Posterior vena cava (tissue), 2 donors: ENCODE data around the gene FAM210A. TPM values are rescaled to one million over a fixed set of nuclear protein-coding genes. Genes with fewer than 3 reads are reported as not detected.
"Not testable (repeated sequence)": the region's sequence is repeated elsewhere in the genome, so short reads cannot be mapped to it uniquely, and the experiment has no call there.

Experiments used
- DNase-seq: peaks from one replicate; pipeline ENCODE4 v3.0.0-alpha.2; 2020; ENCODE audit warnings: low spot score
- intact Hi-C, 2 donors: fragments of 100-400 bp; cut with DNase I; formaldehyde crosslinking; loops; one replicate each; pipeline versions ENCODE4 v1.14.1 to v1.14.2; 2022 to 2023
- total RNA-seq, 2 donors: library from RNA; stranded (reverse); fragmentation: NEBNext Ultra II Directional; extraction: Animal tissue kit (Norgen Biotek cat#: 25700); gene quantifications; one replicate each; pipeline ENCODE4 v1.2.1, GENCODE V29; 2021
- donor health status: DM: yes; HTN: yes; CAD: no.
- donor health status: DM: yes; HTN: yes; CAD: no.

The FAM210A gene
- total RNA-seq, 2 donors from 2014 or later, result 12.9 to 18.4 TPM

DNA sequence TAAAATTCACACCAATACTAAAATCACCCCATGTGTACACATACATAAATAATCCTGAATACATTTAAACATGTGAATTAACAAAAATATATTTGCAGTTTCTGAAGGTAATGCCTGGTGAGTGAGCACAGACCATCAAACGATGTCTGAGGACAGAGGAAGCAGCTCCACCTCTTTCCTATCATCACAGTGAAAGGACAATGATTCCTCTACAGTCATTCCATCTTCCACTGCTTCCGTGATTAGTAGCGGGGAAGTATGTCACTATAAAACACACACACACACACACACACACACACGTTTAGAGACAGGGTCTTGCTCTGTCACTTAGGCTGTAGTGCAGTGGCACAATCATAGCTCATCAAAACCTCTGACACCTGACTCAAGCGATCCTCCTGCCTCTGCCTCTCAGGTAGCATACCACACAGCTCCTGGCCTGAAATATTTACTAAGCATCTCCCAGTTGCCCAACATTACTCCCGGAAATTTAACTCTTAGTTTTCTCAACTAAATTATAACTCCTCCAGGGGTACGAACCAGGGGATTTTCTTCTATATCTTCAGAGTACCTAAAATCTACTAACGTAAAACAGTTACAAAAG lies 12.8 kb downstream of the FAM210A start:
- no peak for DNase-seq
- intact Hi-C loops, result no loop called here

DNA sequence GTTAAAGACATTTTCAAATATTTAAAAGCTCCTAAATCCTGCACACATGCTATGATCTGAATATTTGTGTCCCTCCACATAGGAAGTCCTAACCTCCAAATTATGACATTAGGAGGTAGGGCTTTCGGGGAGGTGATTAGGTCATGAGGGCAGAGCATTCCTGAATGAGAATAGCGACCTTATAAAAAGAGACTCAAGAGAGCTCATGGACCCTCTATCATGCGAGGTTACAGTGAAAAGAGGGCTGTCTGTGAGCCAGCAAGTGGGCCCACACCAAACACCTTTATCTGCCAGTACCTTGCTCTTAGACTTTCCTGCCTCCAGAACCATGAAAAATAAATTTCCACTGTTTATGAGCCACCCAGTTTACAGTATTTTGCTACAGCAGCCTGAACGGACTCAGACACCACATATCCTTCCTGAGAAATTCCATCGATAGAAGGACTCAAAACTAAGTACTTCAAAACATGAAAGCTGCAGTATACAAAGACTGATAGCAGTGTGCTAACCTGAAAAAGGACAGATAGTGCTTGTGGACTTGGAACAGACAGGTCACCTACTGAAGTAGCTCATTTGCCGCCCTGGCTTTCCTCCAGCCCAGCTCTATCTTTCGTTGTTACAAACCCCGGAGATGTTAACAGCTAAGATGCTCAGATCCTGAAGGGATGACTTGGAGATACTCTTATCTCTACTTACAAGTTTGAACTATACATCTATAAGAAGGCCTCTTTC lies 13.8 kb downstream of the FAM210A start:
- intact Hi-C loops, result no loop called here
- DNase-seq, result no peak

DNA sequence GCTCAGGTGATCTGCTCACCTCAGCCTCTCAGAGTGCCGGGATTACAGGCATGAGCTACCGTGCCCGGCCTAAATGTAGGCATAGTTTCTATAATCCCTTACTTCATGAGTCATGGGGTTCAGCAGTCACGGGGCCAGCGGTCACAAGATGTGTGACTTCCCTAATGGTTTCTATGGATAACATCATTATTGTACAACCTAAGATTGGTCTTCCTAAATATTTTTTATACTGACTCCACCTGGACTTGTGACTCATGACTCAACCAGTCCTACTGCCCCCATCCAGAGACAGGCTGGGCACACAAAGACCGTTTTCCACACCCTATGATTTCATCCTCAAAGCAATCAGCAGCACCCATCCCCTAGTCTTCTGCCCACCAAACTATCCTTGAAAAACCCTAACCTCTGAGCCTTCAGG lies 15.9 kb downstream of the FAM210A start:
- no peak for DNase-seq
- intact Hi-C loops, result no loop called here

DNA sequence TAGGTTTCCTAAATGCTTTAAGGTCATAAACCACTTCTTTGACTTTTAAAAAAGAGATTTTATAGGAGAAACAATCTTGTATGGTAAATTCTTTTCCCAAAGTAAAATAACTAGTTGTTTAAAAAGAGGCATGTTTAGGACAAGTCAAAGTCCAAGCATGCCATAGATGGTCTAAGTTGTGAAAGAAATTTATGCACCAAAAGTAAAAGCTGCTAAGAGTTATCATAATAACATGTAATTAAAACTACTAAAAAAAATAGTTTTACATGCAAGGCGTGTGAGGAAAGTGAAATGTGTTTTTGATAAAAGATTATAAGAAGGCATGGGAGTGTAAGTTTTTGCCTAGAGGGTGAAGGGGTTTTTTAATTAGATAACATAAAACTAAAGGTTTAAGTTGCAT lies 22.5 kb downstream of the FAM210A start:
- no peak for DNase-seq
- intact Hi-C loops, result no loop called here

DNA sequence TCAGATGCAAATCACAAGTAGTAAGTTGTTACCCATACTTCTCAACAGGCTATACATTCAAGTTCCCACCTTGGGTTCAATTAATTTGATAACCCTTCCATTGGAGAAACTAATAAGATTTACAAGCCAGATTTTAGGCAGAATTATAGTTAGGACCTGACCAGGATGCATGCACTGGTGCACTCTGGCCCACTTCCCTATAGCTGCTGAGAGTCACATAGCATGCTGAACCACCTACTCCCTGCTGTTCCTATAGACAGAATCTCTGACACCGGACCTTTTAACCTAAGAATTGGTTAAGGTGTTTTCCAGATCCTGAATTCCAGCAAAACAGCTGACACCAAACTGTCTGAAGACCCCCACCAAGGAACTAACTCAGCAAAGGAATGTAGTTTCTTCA lies 26.2 kb downstream of the FAM210A start:
- no peak for DNase-seq
- intact Hi-C loops, result no loop called here

DNA sequence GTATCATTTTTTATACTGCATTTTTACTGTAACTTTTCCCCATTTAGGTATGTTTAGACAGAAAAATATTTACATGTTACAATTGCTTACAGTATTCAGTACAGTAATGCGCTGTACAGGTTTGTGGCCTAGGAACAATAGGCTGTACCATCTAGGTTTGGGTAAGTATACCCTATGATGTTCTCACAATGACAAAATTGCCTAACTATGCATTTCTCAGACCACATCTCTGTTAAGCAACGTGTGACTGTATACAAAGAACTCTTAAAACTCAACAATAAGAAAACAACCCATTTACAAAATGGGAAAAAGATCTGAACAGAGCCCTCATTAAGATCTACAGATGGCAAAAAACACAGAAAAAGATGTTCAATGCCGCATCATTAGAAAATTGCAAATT lies 29.4 kb downstream of the FAM210A start:
- intact Hi-C loops, result no loop called here
- DNase-seq, result no peak

DNA sequence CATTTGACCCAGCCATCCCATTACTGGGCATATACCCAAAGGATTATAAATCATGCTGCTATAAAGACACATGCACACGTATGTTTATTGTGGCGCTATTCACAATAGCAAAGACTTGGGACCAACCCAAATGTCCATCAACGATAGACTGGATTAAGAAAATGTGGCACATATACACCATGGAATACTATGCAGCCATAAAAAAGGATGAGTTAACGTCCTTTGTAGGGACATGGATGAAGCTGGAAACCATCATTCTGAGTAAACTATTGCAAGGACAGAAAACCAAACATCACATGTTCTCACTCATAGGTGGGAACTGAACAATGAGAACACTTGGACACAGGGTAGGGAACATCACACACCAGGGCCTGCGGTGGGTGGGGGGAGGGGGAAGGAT lies 31.0 kb downstream of the FAM210A start:
- intact Hi-C loops, DNase-seq: not testable (repeated sequence)

DNA sequence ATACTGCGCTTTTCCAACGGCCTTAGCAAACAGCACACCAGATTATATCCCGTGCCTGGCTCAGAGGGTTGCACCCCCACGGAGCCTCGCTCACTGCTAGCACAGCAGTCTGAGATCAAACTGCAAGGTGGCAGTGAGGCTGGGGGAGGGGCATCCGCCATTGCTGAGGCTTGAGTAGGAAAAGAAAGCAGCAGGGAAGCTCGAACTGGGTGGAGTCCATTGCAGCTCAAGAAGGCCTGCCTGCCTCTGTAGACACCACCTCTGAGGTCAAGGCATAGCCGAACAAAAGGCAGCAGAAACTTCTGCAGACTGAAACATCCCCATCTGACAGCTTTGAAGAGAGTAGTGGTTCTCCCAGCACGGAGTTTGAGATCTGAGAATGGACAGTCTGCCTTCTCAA lies 36.3 kb downstream of the FAM210A start:
- DNase-seq, intact Hi-C loops: not testable (repeated sequence)

DNA sequence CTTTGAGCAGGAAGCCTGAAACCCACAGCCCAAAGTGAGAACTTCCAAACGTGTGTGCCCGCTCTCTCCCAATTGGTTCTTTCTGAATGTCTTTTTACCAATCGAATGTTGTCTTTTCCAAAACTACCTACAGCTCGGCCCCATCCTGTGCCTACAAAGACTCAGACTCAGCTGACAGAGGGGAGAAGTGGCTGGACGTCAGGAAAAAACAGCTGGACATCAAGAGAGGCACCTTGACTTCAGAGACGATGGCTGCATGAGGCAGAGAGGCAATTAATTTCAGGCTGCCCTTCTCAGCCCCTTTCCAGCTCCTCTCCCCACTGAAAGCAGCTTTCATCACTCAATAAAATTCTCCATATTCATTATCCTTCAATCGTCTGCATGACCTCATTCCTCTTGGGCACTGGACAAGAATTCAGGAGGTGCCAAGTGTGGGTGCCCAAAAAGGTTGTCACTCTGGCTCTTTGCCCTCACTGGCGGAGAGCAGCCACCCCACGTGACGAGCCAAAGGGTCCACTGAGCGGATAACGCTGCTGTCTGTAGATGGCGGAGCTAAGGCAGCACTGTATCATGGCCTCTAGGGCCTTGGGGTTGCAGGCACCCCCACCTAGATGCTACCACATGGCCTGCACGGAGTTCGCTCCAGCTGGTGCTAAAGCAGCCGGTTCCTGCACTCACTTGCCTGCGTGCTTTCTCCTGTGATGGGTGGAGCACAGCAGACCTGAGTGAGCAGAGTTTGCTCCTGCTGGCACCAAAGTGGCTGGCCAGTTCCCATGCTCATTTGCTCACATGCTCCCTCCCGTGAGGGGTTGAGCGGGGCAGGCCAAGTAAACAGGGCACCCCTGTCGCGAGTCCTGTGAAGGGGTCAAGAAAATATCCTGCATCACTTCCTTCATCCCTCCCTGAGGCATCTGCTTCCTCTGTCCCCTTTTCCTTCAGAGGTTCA lies 37.9 kb downstream of the FAM210A start:
- intact Hi-C loops, result no loop called here
- DNase-seq, result no peak

DNA sequence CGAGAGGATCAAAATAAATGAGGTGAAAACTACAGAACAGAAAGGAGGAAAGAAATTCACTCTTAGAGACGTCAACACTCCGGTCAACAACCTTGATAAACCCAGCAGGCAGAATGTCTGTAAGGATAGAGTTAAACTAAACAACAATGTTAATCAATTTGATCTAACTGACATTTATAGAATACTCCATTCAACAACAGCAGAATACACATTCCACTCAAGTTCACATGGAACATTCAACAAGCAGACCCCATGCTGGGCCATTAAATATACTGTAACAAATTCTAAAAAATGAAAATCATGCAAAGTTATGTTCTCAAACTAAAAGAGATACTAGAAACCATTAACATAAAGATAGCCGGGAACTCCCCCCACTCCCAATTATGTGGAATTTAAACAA lies 41.8 kb downstream of the FAM210A start:
- no peak for DNase-seq

DNA sequence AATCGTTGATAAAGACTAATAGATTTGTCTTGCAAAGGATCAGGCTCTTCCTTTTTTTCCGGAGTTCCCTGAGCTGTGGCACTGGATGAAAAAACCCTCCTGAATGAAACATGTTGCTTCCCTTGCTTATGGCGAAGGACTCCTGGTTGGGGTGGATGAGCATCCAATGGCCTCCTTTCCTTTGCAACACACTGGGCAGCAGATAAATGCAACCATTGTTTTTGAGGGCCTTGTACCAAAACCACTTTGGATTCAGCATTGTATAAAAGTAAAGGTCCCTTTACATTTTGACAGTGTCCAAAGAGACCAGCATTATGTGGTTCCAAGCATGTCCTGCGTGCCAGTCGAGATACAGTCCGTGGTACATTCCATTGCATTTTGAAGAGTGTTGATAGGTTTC lies 44.7 kb downstream of the FAM210A start:
- intact Hi-C loops, result no loop called here
- no peak for DNase-seq

More for the DNA sequence above, 41.8 kb downstream of the FAM210A start:
- intact Hi-C loops, result no loop called here

DNA sequence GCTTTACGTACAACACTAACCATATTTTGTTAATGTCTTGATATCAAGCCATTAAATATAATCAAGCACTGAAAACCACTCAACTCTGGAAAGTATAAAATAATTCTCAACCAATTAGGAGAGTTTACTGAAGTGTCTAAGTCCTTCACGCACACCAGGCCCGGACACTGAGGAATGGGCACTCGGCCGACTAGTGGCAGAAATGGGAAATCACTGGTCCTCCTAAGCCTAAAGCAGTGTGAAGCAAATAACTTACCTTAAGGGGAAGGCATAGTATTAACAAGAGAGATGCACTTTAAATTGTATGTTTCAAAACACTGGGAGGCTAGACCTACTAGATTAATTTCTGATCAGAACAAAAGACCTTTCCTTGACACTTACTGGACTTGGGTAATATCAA lies 45.7 kb downstream of the FAM210A start:
- intact Hi-C loops, result no loop called here

DNA sequence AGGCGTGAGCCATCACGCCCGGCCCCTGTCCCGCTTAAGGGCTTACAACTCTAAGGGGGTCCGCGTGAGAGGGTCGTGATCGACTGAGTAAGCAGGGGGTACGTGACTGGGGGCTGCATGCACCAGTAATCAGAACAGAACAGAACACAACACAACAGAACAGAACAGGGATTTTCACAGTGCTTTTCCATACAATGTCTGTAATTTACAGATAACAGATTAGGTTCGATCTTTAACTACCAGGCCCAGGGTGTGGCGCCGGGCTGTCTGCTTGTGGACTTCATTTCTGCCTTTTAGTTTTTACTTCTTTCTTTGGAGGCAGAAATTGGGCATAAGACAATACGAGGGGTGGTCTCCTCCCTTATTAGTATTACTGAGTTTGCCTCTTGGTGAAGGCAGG lies 49.0 kb downstream of the FAM210A start:
- intact Hi-C loops, result not testable (repeated sequence)

More for the DNA sequence above, 45.7 kb downstream of the FAM210A start:
- DNase-seq, result no peak

DNA sequence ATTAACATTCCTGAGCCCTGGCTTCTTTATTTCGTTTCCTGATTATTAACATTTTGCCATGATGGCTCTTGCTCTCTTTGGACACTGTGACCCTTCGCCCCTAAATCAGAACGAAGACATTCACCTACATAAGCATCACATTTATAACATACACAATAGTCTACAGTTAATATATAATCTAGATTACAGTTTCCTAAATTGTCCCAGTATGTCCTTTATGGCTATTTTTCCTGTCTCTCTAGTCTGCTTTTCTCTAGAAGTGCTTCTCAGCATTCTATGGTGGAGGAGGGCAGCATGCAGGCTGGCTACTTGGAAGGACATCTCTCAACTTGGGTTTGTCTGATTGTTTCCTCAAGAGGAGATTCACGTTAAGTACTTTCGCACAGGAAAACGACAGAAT lies 49.9 kb downstream of the FAM210A start:
- intact Hi-C loops, result no loop called here
- DNase-seq, result no peak

More for the DNA sequence above, 49.0 kb downstream of the FAM210A start:
- DNase-seq, result not testable (repeated sequence)

DNA sequence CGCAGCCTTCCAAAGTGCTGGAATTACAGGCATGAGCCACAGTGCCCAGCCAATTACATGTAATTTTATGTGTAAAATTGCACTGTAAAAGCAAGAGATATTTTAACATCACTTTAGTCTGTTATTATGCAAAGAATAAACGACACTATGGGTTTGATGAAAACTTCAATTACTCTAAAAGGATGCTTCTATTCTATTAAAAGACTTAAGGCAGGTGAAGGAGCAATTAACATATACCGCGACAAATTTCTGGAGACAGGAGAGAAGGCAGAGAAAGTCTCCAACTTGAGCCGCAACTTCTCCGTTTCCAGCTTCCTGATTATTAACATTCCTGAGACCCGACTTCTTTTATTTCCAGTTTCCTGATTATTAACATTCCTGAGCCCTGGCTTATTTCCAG lies 53.7 kb downstream of the FAM210A start:
- intact Hi-C loops, result no loop called here
- no peak for DNase-seq

DNA sequence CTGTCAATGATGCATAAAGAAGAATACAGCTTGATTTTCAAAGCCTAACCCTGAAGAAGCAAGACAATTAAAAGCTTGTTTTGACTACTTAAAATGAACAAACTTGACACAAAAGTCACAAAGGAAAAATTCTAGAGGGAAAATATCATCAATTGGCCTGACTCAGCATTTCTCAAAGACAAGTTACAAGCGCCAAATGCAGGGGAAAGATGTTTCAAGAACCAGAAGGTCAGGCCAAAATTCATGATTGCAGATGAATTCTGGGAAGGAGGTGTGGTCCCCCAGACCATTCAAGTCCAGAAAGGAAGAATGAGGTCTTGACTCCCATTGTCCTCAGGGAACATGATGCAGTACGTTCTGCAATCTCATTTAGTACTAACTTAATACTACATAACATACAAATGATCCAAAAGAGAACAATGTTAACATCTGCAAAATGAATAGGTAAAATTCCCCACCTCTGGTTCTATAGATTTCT lies 64.5 kb downstream of the FAM210A start:
- DNase-seq, result no peak
- intact Hi-C loops, result no loop called here

DNA sequence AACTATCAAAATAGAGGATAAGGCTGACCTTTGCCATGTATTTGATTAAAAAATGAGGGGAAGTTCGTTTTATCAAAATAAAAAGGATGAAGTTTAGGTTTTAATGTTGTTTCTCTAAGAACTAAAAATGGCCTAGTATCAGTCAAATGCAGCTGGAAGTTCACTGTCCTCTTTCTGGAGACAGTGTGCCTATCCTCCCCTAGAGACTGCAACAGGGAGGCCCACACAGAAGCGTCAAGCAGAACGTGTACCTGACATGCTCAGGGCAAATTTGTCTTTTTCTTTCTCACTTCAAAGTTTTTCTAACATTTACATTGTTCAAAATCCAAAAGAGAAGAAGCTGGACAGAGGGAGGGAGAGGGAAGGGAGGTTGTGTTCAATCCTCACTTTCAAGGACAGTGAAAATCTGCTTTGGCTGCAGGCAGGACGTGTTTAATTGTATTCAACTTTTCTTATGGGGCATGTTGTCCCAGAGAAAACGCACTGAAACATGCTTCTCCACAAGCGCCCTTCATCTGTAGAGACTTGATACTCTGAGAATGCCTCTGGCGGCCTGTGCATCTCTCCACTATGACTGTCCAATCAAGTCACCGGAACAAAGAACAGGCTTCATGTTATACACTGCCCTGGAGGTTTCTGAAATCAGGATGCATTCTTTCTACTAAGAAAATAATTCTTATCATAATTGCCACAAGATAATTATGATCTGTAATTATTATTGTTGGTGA lies 65.1 kb downstream of the FAM210A start:
- intact Hi-C loops, result no loop called here
- DNase-seq, result no peak

DNA sequence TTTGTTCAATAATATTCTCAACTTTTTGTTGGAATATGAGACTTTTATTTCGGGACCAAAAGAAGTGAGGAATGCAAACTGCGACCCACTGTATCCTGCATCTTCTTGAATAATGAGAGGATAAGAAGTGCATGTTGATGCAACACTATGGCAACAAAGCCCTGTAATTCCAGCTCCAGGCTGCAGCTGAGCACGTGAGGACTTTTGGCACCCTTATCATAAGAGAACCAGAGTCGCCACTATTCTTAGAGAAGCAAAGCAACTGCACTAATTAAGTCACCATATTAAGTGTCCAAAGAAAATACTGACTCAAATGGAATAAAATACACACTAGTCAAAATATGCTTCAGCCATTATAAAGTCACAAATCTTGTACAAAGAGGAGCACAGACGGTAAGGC lies 65.8 kb downstream of the FAM210A start:
- no peak for DNase-seq
- intact Hi-C loops, result no loop called here

DNA sequence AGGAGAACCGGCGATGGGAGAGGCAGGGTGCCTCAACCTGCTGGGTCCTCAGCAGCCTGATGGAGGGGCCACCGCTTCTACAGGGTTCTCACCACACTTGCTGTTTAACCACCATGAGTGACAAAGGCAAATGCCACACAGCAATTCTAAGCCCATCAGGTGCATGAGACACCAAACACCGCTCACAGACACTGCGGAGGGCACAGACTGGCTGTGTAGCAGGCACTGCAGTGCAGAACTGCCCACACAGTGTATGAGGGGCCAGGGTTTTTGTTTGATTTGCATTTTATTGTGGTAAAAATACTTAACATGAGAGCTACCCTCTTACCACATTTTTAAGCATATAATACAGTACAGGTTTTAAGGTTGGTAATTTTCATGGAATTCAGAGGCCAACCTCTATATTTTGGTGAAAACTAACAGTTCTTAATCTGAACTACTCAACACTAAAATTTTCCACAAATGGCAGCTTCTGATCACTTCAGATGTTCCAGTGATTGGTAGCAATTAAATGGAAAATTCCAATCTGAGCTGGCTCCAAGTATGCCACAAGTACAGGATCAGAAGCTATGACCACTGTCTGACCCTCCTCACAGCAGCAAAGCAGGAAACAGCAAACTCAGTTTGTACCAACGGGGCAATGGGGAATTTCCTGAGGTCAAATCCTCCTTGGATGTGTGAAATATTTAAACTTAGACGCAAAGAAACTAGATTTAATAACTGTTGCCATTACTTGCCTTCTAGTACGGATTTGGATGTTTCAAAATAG lies 67.7 kb downstream of the FAM210A start:
- intact Hi-C loops, result no loop called here
- DNase-seq, result no peak
